GM13976 (cell line): ENCODE measurements around the gene HOXB5.

Experiments used
- DNase-seq: peaks from one replicate; pipeline ENCODE4 v3.0.0; 2012; ENCODE audit warnings: low spot score
- in situ Hi-C: fragments of 300-500 bp; cut with MboI; formaldehyde crosslinking; loops from one replicate; pipeline ENCODE4 v1.12.0; 2022; ENCODE audit warnings: low sequenced_read_pairs, mixed read lengths, inconsistent platforms; ENCODE audit not compliant: unreplicated experiment
- TF ChIP-seq, protein P1 (sequence below): IDR thresholded peaks from 2 replicates; pipeline ENCODE4 v1.5.1; 2012; ENCODE audit warnings: borderline replicate concordance, mild to moderate bottlenecking; ENCODE audit not compliant: insufficient read depth; ENCODE audit errors: extremely low read depth, missing control alignments, control extremely low read depth

Gene HOXB5

DNA sequence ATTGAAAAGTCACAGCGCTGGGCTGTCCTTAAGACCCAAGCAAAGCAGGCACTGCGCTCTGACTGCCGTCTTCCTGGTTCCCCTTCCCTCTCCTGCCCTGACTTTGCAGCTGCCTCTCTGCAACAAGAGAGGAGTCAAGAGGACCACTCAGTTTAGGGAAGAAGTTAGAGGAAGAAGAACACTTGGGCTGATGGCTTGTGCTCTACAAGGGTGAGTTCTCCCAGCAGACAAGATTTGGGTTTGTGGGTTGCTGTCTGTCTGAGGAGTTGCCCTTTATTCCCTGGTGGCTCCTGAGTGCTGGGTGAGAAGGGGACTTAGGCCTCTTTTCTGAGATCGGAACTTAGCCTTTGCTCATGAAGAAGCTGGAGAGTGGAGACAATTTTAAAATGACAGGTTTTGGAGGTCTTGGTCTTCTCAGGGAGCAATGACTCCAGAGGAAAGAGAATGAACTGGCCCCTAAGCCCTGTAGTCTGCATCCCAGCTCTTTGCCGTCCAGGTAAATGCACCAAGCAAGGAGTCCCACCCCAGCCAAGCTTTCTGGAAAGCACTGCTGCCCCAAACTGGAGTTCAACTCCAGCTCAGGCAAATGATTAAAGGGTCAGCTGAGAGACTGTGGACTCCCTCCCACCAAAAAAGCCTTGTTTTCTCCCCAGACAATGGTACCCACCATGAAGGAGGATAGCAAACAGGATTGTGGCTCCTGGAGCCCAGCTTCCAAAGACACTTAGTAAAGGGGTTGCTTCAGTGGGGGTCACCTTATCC is 35.3 kb upstream of the HOXB5 start:
- TF ChIP-seq, protein P1, sequence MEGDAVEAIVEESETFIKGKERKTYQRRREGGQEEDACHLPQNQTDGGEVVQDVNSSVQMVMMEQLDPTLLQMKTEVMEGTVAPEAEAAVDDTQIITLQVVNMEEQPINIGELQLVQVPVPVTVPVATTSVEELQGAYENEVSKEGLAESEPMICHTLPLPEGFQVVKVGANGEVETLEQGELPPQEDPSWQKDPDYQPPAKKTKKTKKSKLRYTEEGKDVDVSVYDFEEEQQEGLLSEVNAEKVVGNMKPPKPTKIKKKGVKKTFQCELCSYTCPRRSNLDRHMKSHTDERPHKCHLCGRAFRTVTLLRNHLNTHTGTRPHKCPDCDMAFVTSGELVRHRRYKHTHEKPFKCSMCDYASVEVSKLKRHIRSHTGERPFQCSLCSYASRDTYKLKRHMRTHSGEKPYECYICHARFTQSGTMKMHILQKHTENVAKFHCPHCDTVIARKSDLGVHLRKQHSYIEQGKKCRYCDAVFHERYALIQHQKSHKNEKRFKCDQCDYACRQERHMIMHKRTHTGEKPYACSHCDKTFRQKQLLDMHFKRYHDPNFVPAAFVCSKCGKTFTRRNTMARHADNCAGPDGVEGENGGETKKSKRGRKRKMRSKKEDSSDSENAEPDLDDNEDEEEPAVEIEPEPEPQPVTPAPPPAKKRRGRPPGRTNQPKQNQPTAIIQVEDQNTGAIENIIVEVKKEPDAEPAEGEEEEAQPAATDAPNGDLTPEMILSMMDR, result no peak
- in situ Hi-C loops, result no loop called here
- DNase-seq, result no peak

DNA sequence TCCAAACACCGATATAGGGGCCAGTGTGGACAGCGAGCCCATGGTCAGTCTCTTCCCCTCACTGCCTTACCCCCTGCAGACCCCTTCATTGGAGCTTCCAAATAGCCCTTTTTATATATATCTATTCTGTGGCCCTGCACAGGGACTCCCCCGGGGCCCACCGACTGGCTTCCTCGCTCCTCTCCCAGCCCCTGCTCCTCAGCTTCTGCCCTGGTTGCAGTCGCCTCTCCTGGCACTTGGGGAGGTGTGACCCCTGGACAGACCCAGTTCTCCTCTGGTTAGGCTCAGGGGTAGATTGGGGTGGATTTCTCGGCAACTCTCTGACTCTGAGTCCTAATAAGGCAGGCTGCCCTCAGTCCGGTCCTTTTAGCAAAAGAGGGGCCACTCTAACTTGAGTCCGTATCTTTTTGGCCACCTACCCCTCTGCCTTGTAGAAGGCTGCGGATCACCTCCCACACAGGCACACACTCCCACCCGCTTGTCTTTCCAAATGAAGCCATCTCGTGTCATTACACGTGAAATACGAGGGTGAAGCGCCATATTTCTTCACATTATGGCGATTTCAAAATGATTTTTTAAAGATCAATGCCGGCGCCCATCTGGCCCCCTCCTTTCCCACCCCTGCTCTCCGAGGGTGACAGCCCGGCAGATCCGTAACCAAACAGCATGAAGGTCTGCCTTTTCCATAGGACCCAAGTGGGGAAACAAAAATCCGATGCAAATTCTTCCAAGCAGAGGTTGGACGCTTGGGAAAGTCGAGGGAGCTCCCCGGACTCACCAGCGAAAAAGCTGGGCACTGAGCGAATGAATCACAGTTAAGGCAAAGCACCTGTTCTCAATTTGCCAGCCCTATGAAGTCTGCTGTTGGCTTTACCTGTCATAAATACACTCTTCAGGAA is 34.3 kb upstream of the HOXB5 start:
- DNase-seq, result no peak
- TF ChIP-seq, protein P1, result no peak
- in situ Hi-C loops, result no loop called here

DNA sequence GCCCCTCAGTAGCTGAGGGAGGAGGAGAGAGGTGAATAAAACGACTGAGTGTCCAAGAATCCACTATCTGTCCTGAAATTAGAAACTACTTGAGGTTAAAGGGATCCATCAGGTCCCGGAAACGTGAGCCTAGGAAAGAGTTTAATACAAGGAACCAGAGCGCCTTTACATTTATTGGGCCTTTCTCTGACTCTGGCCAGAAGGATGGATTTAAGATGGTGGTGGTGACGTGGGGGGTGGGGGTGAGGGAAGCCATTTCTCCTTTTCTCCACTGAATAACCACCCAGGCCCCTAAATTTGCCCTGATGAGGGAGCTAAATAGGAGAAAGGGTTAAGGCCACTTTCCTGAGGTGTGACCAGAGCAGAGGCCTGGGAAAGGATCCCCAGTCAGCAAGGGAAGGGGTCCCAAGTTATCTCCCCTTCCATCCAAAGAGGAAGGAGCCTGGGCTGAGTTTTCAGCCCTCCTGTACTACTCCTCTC is 33.6 kb upstream of the HOXB5 start:
- in situ Hi-C loops, result no loop called here
- DNase-seq, result no peak
- TF ChIP-seq, protein P1, result no peak

DNA sequence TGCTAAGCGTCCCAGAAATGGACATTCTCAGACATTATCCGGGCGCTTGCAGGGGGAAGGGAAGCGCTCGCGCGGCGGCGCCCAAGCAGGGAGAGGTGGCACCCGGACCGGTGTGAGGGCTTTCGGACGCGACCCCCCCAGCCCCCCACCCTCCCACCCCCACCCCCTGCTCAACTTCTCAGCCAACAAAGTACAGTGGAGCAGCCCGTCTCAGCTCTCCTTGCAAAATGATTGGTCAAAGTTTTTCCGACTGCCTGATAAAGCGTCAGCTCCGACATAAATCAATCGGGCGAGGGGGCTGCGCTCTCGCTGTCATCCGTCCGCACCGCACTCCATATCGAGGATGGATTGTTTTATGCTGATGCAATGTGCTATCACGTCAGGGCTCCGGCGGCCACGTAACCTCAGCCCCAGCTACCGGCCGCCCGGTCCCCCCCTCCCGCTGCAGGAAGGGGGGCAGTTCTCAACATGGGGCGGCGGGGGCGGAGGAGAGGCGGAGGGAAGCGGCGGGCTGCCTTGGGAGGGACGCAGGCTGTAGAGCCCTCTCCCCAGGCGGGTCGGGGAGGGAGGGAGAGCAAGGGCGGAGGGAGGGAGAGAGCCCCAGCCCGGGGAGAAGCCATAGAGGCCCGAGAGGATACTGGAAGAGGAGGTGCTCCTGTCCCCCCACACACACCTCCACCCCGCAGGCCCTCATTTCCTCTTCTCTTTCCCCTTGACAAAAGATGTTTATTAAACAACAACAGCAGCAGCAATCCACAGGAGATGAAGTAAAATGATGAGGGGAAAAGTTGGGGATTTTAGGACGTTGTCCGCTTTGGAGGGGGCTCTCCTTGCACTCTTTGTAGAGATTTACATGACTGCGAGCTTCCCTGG is 32.9 kb upstream of the HOXB5 start, which contains the start of gene HOXB9:
Gene HOXB9 (minus strand): TSS at position 114 of the 873 bp plus-strand sequence. CDS start 89 bp downstream, at position 25.
- DNase-seq, result peak; percentile 64
- TF ChIP-seq, protein P1, result no peak
- in situ Hi-C loops, result no loop called here

DNA sequence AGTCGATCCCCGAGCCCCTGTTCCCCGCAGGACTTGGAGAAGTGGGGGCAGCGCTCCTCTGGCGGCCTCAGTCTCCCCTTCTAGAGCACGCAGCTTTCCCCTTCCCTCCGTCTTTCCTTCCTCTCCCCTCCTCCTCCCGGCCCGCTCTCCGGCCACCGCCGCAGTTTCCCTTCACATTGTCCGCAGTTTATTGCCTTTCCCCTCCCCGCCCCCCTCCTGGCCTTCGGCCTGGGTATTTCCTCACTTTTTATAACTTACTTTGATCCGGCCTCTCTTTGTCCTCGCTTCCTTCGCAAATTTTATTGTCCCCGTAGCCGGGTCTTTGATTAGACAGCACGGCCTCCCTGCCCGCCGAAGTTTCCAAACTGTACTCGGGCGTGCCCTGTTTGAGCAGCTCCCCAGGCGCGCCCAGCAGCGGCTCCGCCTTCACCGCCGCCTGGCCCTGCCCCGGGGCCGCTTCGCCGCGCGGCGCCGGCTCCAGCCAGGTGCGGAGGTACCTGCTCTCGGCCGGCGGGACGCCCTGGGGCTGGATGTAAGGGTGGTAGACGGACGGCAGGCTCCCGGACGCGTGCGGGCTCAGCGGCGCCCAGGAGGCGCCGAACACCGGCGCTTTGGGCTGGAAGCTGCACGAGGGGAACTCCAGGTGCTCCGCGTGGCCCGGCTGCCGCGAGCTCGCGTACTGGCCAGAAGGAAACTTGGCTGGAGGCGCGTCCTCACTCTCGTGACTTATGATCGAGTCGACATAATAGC is 32.1 kb upstream of the HOXB5 start:
- peak; percentile 79 for DNase-seq
- TF ChIP-seq, protein P1, result no peak

More for the DNA sequence above, 32.1 kb upstream of the HOXB5 start:
- in situ Hi-C loops, result no loop called here
